Measurements from ENCODE around the gene DPP8. TPM values are rescaled to one million over a fixed set of nuclear protein-coding genes. Genes with fewer than 3 reads are reported as not detected.

Gene DPP8
- total RNA-seq, 1 experiment from 2014 or later, result 22.9 TPM

GRCh38 chr15:65409036-65409631, 108.4 kb downstream of the DPP8 start:
- Mint-ChIP-seq H3K9me3 (ENCODE audit: unreplicated experiment) (no peaks in the 10 kb centered on the region), H3K36me3 (ENCODE audit: insufficient read depth, unreplicated experiment) (no peaks in the 10 kb centered on the region), H3K27me3 (ENCODE audit: insufficient read depth, unreplicated experiment) (no peaks in the 10 kb centered on the region), H3K27ac (ENCODE audit: unreplicated experiment) (no peak overlapping the region), H3K4me1 (ENCODE audit: low read depth, unreplicated experiment) (peaks cover 10% of the 10 kb centered on the region), H3K4me3 (ENCODE audit: unreplicated experiment) (no peak overlapping the region)
- Histone ChIP-seq H3K4me3 (ENCODE audit: low read depth, low read length) (no peak overlapping the region), H3K36me3 (ENCODE audit: control insufficient read depth, insufficient read depth, low read length) (no peaks in the 10 kb centered on the region), H3K9me3 (no peaks in the 10 kb centered on the region), H3K27me3 (replicated peaks; ENCODE audit: control insufficient read depth, insufficient read depth, low read length) (no peaks in the 10 kb centered on the region), H3K4me1 (peaks cover 8% of the 10 kb centered on the region; the same call in 1 of the 2 replicates)
- BruUV-seq (replicated peaks), result no TSS peak
- DNase-seq, result no peak
- no peak for TF ChIP-seq CTCF (IDR thresholded peaks at IDR 0.05; ENCODE audit: insufficient read depth in 1 of 2, low read depth in 1 of 2, low read length in 1 of 2, severe bottlenecking in 1 of 2, unreplicated experiment in 1 of 2)
- intact Hi-C loops (cut with micrococcal nuclease; ENCODE audit: unreplicated experiment), result no loop called here
- CTCF ChIA-PET, result interaction anchor here (0.6 to 0.7 kb wide), 3 partner anchors 11 to 185 kb away, joined by 3 to 4 read pairs (median 4); no protein-coding TSS in a partner anchor
- POLR2A ChIA-PET, result no interaction called here

- H3K4me1 Mint-ChIP-seq (ENCODE audit: low read depth, unreplicated experiment), result peaks cover 5% of the 10 kb centered on the region
- POLR2A ChIA-PET, result no interaction called here
- no peaks in the 10 kb centered on the region for H3K9me3 ChIP-seq
- no peaks in the 10 kb centered on the region for H3K27me3 ChIP-seq (replicated peaks; ENCODE audit: control insufficient read depth, insufficient read depth, low read length)
- no peak for TF ChIP-seq CTCF (IDR thresholded peaks at IDR 0.05; ENCODE audit: insufficient read depth in 1 of 2, low read depth in 1 of 2, low read length in 1 of 2, severe bottlenecking in 1 of 2, unreplicated experiment in 1 of 2)
- H3K27me3 Mint-ChIP-seq (ENCODE audit: insufficient read depth, unreplicated experiment), result no peaks in the 10 kb centered on the region
- no peak overlapping the region for H3K27ac Mint-ChIP-seq (ENCODE audit: unreplicated experiment)
- BruUV-seq (replicated peaks), result no TSS peak
- intact Hi-C loops (cut with micrococcal nuclease; ENCODE audit: unreplicated experiment), result no loop called here
- no peak overlapping the region for H3K4me3 ChIP-seq (ENCODE audit: low read depth, low read length)
- no peaks in the 10 kb centered on the region for H3K36me3 Mint-ChIP-seq (ENCODE audit: insufficient read depth, unreplicated experiment)
- H3K4me3 Mint-ChIP-seq (ENCODE audit: unreplicated experiment), result no peak overlapping the region
- no peak for DNase-seq
- CTCF ChIA-PET, result interaction anchor here (0.6 to 0.7 kb wide), 3 partner anchors 12 to 186 kb away, joined by 3 to 4 read pairs (median 4); no protein-coding TSS in a partner anchor
- H3K9me3 Mint-ChIP-seq (ENCODE audit: unreplicated experiment), result no peaks in the 10 kb centered on the region
- peaks cover 1% of the 10 kb centered on the region; the same call in 1 of the 2 replicates for H3K4me1 ChIP-seq
- no peaks in the 10 kb centered on the region for H3K36me3 ChIP-seq (ENCODE audit: control insufficient read depth, insufficient read depth, low read length)
Measured at GRCh38 chr15:65408324-65409035, 109.0 kb downstream of the DPP8 start.

- TF ChIP-seq CTCF (IDR thresholded peaks at IDR 0.05; ENCODE audit: insufficient read depth in 1 of 2, low read depth in 1 of 2, low read length in 1 of 2, severe bottlenecking in 1 of 2, unreplicated experiment in 1 of 2), result no peak
- no peaks in the 10 kb centered on the region for H3K9me3 ChIP-seq
- H3K27ac Mint-ChIP-seq (ENCODE audit: unreplicated experiment), result no peak overlapping the region
- no peaks in the 10 kb centered on the region for H3K27me3 ChIP-seq (replicated peaks; ENCODE audit: control insufficient read depth, insufficient read depth, low read length)
- H3K4me3 Mint-ChIP-seq (ENCODE audit: unreplicated experiment), result no peak overlapping the region
- H3K4me3 ChIP-seq (ENCODE audit: low read depth, low read length), result no peak overlapping the region
- ChIA-PET POLR2A (no interaction called here), CTCF (interaction anchor here (0.6 kb wide), 1 partner anchor 370 kb away, joined by 3 read pairs; no protein-coding TSS in a partner anchor)
- H3K9me3 Mint-ChIP-seq (ENCODE audit: unreplicated experiment), result no peaks in the 10 kb centered on the region
- H3K36me3 ChIP-seq (ENCODE audit: control insufficient read depth, insufficient read depth, low read length), result no peaks in the 10 kb centered on the region
- no peaks in the 10 kb centered on the region for H3K4me1 ChIP-seq
- intact Hi-C loops (cut with micrococcal nuclease; ENCODE audit: unreplicated experiment), result no loop called here
- H3K4me1 Mint-ChIP-seq (ENCODE audit: low read depth, unreplicated experiment), result peaks cover 3% of the 10 kb centered on the region
- H3K36me3 Mint-ChIP-seq (ENCODE audit: insufficient read depth, unreplicated experiment), result no peaks in the 10 kb centered on the region
- BruUV-seq (replicated peaks), result no TSS peak
- no peak for DNase-seq
- H3K27me3 Mint-ChIP-seq (ENCODE audit: insufficient read depth, unreplicated experiment), result no peaks in the 10 kb centered on the region
Measured at GRCh38 chr15:65406424-65407000, 111.0 kb downstream of the DPP8 start.
